ENCODE measurements around the gene ZNF45.

The ZNF45 gene

GRCh38 chr19:43934985-43935708 lies at the start of gene ZNF45:
ZNF45 (minus strand) TSS chr19:43935282; CDS start chr19:43922185, 13,097 bp downstream.
- H3K4me1 ChIP-seq (ENCODE audit: control insufficient read depth in 2 of 2, insufficient read depth in 2 of 2, low read length in 2 of 2), result peaks cover 12% of the 10 kb centered on the region in 2 donors
- H3K9ac ChIP-seq (ENCODE audit: low read depth in 1 of 2, low read length in 2 of 2), result peak within 1 kb of the TSS; percentile 84 to 87
- peak within 1 kb of the TSS; percentile 82 to 87 for H3K27ac ChIP-seq (ENCODE audit: low read depth in 2 of 2, low read length in 2 of 2)
- peak within 1 kb of the TSS; percentile 91 to 95 for H3K4me3 ChIP-seq (ENCODE audit: low read length in 2 of 2)
- H3K36me3 ChIP-seq (ENCODE audit: control insufficient read depth in 2 of 2, insufficient read depth in 2 of 2, low read length in 2 of 2), result peaks cover 10 to 18% of the 10 kb centered on the region in 2 donors
- H3K27me3 ChIP-seq (ENCODE audit: control insufficient read depth in 2 of 2, insufficient read depth in 2 of 2, low read length in 2 of 2), result no peaks in the 10 kb centered on the region
- no peaks in the 10 kb centered on the region for H3K9me3 ChIP-seq (ENCODE audit: control insufficient read depth in 2 of 2, low read length in 2 of 2)

GRCh38 chr19:43984687-43985000 lies 49.6 kb upstream of the ZNF45 start:
- no peak overlapping the region for H3K27ac ChIP-seq (ENCODE audit: low read depth in 2 of 2, low read length in 2 of 2)

DNA sequence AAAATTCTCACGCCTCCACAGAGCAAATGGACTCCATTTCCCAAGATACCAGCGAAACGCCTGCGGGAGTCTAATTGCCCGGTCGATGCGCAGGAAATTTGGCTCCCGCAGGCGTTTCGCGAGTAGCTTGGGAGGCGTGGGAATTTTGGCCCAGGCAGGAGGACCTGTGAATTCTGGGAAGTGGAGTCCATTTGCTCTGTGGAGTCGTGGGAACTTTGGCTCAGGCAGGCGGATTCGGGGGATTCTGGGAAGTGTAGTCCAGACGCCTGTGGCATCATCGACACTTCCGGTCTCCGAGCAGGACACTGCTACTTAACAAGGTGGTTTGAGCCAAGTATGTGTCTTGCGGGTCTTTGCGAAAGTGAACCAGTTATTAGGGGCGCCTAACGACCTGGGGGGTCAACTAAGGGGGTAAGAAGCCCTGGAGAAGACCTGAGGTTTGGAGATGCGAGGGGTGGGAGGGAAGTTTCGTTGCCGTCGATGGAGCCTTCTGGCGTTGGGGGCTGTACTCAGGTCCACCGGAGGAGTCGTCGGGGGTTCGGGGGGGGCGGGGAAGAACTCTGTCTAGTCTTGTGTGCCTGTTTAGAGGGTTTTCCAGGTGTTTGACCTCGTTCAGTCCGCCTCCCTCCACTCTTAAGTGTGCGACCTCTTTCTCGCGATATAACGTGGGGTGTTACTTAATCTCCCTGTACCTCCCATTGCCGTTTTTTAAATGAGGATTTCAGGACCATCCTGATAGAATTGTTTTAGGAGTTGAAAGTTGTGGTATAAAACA lies 49.0 kb upstream of the ZNF45 start, which contains the start of gene ZNF155:
ZNF155 (plus strand) TSS at position 277 of the 775 bp plus-strand sequence. CDS start 4,356 bp downstream, outside the sequence.
- H3K9ac ChIP-seq (ENCODE audit: low read depth in 1 of 2, low read length in 2 of 2), result peak within 1 kb of the TSS; percentile 77 to 81
- no peaks in the 10 kb centered on the region for H3K27me3 ChIP-seq (ENCODE audit: control insufficient read depth in 2 of 2, insufficient read depth in 2 of 2, low read length in 2 of 2)
- no peaks in the 10 kb centered on the region for H3K4me1 ChIP-seq (ENCODE audit: control insufficient read depth in 2 of 2, insufficient read depth in 2 of 2, low read length in 2 of 2)
- peak within 1 kb of the TSS; percentile 49 to 56 for H3K27ac ChIP-seq (ENCODE audit: low read depth in 2 of 2, low read length in 2 of 2)
- peak within 1 kb of the TSS; percentile 98 to 99 for H3K4me3 ChIP-seq (ENCODE audit: low read length in 2 of 2)
- peaks cover 0 to 10% of the 10 kb centered on the region in 2 donors for H3K9me3 ChIP-seq (ENCODE audit: control insufficient read depth in 2 of 2, low read length in 2 of 2)
- peaks cover 4 to 9% of the 10 kb centered on the region in 2 donors for H3K36me3 ChIP-seq (ENCODE audit: control insufficient read depth in 2 of 2, insufficient read depth in 2 of 2, low read length in 2 of 2)

More at GRCh38 chr19:43984687-43985000, 49.6 kb upstream of the ZNF45 start:
- Histone ChIP-seq H3K27me3 (ENCODE audit: control insufficient read depth in 2 of 2, insufficient read depth in 2 of 2, low read length in 2 of 2) (no peaks in the 10 kb centered on the region), H3K36me3 (ENCODE audit: control insufficient read depth in 2 of 2, insufficient read depth in 2 of 2, low read length in 2 of 2) (peaks cover 10 to 14% of the 10 kb centered on the region in 2 donors), H3K9ac (ENCODE audit: low read depth in 1 of 2, low read length in 2 of 2) (peak overlapping the region; percentile 60 to 77), H3K4me1 (ENCODE audit: control insufficient read depth in 2 of 2, insufficient read depth in 2 of 2, low read length in 2 of 2) (no peaks in the 10 kb centered on the region), H3K4me3 (ENCODE audit: low read length in 2 of 2) (peak overlapping the region; percentile 98 to 99), H3K9me3 (ENCODE audit: control insufficient read depth in 2 of 2, low read length in 2 of 2) (peaks cover 0 to 10% of the 10 kb centered on the region in 2 donors)

- Histone ChIP-seq H3K36me3 (ENCODE audit: control insufficient read depth in 2 of 2, insufficient read depth in 2 of 2, low read length in 2 of 2) (peaks cover 0 to 5% of the 10 kb centered on the region in 2 donors), H3K9me3 (ENCODE audit: control insufficient read depth in 2 of 2, low read length in 2 of 2) (peaks cover 0 to 10% of the 10 kb centered on the region in 2 donors), H3K9ac (ENCODE audit: low read depth in 1 of 2, low read length in 2 of 2) (no peak overlapping the region), H3K27ac (ENCODE audit: low read depth in 2 of 2, low read length in 2 of 2) (peak overlapping the region in 1 of 2 donors; percentile 56), H3K27me3 (ENCODE audit: control insufficient read depth in 2 of 2, insufficient read depth in 2 of 2, low read length in 2 of 2) (no peaks in the 10 kb centered on the region), H3K4me1 (ENCODE audit: control insufficient read depth in 2 of 2, insufficient read depth in 2 of 2, low read length in 2 of 2) (no peaks in the 10 kb centered on the region), H3K4me3 (ENCODE audit: low read length in 2 of 2) (peak overlapping the region; percentile 98 to 99)
These were observed 48.4 kb upstream of the ZNF45 start for GRCh38 chr19:43983544-43983911.

DNA sequence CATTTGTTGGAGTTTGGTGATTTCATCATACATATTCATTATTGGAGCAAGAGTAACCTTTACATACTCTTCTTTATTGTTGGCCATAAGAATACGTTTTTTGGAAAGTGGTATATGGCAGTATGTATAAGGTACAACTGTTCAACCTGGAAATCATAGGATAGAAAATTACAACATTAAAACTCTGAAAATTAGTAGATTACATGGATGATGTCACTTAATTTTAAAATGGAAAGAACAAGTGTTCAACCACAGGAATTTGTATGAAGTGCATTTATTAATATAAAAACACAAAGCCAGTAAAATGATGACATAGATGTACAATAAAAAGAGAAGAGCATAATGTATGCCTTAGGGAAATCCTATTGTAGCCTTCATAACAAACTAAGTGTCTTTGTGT lies 41.6 kb upstream of the ZNF45 start:
- Histone ChIP-seq H3K36me3 (ENCODE audit: control insufficient read depth in 2 of 2, insufficient read depth in 2 of 2, low read length in 2 of 2) (no peaks in the 10 kb centered on the region), H3K27me3 (ENCODE audit: control insufficient read depth in 2 of 2, insufficient read depth in 2 of 2, low read length in 2 of 2) (no peaks in the 10 kb centered on the region), H3K9ac (ENCODE audit: low read depth in 1 of 2, low read length in 2 of 2) (no peak overlapping the region), H3K27ac (ENCODE audit: low read depth in 2 of 2, low read length in 2 of 2) (no peak overlapping the region), H3K9me3 (ENCODE audit: control insufficient read depth in 2 of 2, low read length in 2 of 2) (peaks cover 13 to 35% of the 10 kb centered on the region in 2 donors), H3K4me3 (ENCODE audit: low read length in 2 of 2) (no peak overlapping the region), H3K4me1 (ENCODE audit: control insufficient read depth in 2 of 2, insufficient read depth in 2 of 2, low read length in 2 of 2) (no peaks in the 10 kb centered on the region)

DNA sequence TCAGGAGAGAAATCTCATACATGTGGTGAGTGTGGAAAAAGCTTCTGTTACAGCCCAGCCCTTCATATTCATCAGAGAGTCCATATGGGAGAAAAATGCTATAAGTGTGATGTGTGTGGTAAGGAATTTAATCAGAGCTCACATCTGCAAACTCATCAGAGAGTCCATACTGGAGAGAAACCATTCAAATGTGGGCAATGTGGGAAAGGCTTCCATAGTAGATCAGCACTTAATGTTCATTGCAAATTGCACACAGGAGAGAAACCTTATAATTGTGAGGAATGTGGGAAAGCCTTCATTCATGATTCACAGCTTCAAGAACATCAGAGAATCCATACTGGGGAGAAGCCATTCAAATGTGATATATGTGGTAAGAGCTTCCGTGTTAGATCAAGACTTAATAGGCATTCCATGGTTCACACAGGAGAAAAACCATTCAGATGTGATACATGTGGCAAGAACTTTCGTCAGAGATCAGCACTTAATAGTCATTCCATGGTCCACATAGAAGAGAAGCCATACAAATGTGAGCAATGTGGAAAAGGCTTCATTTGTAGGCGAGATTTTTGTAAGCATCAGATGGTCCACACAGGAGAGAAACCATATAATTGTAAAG lies 31.1 kb upstream of the ZNF45 start:
- H3K9me3 ChIP-seq (ENCODE audit: control insufficient read depth in 2 of 2, low read length in 2 of 2), result peaks cover 62% of the 10 kb centered on the region in 2 donors
- H3K4me1 ChIP-seq (ENCODE audit: control insufficient read depth in 2 of 2, insufficient read depth in 2 of 2, low read length in 2 of 2), result no peaks in the 10 kb centered on the region
- H3K27me3 ChIP-seq (ENCODE audit: control insufficient read depth in 2 of 2, insufficient read depth in 2 of 2, low read length in 2 of 2), result no peaks in the 10 kb centered on the region
- H3K36me3 ChIP-seq (ENCODE audit: control insufficient read depth in 2 of 2, insufficient read depth in 2 of 2, low read length in 2 of 2), result peaks cover 30 to 38% of the 10 kb centered on the region in 2 donors
- H3K27ac ChIP-seq (ENCODE audit: low read depth in 2 of 2, low read length in 2 of 2), result no peak overlapping the region
- H3K9ac ChIP-seq (ENCODE audit: low read depth in 1 of 2, low read length in 2 of 2), result no peak overlapping the region
- H3K4me3 ChIP-seq (ENCODE audit: low read length in 2 of 2), result peak overlapping the region in 1 of 2 donors; percentile 0

DNA sequence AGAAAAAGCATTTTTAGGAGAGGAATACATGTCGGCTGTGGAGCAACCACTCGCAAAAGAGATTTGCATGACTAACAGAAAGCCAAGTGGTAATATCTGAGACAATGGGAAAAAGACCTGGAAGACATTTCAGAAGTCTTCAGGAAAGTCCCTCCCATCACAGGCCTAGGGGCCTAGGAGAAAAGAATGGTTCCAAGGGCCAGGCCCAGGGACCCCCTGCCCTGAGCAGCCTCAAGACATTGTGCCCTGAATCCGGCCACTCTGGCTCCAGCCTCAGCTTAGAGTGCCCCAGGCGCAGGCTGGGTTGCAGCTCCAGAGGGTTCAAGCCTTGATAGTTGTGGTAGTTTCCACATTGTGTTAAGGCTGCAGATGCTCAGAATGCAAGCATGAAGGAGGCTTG lies 25.3 kb upstream of the ZNF45 start:
- peaks cover 13 to 18% of the 10 kb centered on the region in 2 donors for H3K36me3 ChIP-seq (ENCODE audit: control insufficient read depth in 2 of 2, insufficient read depth in 2 of 2, low read length in 2 of 2)
- no peaks in the 10 kb centered on the region for H3K4me1 ChIP-seq (ENCODE audit: control insufficient read depth in 2 of 2, insufficient read depth in 2 of 2, low read length in 2 of 2)
- H3K27me3 ChIP-seq (ENCODE audit: control insufficient read depth in 2 of 2, insufficient read depth in 2 of 2, low read length in 2 of 2), result no peaks in the 10 kb centered on the region
- H3K9me3 ChIP-seq (ENCODE audit: control insufficient read depth in 2 of 2, low read length in 2 of 2), result peaks cover 38 to 49% of the 10 kb centered on the region in 2 donors
- no peak overlapping the region for H3K9ac ChIP-seq (ENCODE audit: low read depth in 1 of 2, low read length in 2 of 2)
- no peak overlapping the region for H3K4me3 ChIP-seq (ENCODE audit: low read length in 2 of 2)
- no peak overlapping the region for H3K27ac ChIP-seq (ENCODE audit: low read depth in 2 of 2, low read length in 2 of 2)

- no peaks in the 10 kb centered on the region for H3K4me1 ChIP-seq (ENCODE audit: control insufficient read depth in 2 of 2, insufficient read depth in 2 of 2, low read length in 2 of 2)
- no peaks in the 10 kb centered on the region for H3K27me3 ChIP-seq (ENCODE audit: control insufficient read depth in 2 of 2, insufficient read depth in 2 of 2, low read length in 2 of 2)
- H3K9ac ChIP-seq (ENCODE audit: low read depth in 1 of 2, low read length in 2 of 2), result no peak overlapping the region
- H3K4me3 ChIP-seq (ENCODE audit: low read length in 2 of 2), result no peak overlapping the region
- peaks cover 26 to 40% of the 10 kb centered on the region in 2 donors for H3K9me3 ChIP-seq (ENCODE audit: control insufficient read depth in 2 of 2, low read length in 2 of 2)
- no peak overlapping the region for H3K27ac ChIP-seq (ENCODE audit: low read depth in 2 of 2, low read length in 2 of 2)
- H3K36me3 ChIP-seq (ENCODE audit: control insufficient read depth in 2 of 2, insufficient read depth in 2 of 2, low read length in 2 of 2), result peaks cover 0 to 4% of the 10 kb centered on the region in 2 donors
These were observed 22.8 kb upstream of the ZNF45 start for GRCh38 chr19:43957891-43958290.

DNA sequence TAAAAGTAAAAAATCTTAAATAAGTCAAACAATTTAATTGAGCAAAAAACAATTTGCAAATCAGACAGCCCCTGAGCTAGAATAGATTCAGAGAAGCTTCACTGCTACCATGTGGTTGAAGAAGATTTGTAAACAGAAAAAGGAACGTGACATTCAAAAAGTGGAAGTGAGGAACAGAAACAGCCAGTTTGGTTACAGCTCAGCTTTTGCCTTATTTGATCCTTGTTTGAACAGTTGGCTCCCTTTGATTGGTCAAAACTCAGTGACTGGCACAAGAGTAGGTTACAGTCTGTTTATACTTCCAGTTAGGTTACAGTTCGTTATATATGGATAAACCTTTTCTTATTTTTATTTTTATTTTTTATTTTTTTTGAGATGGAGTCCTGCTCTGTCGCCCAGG lies 21.7 kb upstream of the ZNF45 start:
- Histone ChIP-seq H3K27me3 (ENCODE audit: control insufficient read depth in 2 of 2, insufficient read depth in 2 of 2, low read length in 2 of 2) (no peaks in the 10 kb centered on the region), H3K4me3 (ENCODE audit: low read length in 2 of 2) (no peak overlapping the region), H3K27ac (ENCODE audit: low read depth in 2 of 2, low read length in 2 of 2) (no peak overlapping the region), H3K36me3 (ENCODE audit: control insufficient read depth in 2 of 2, insufficient read depth in 2 of 2, low read length in 2 of 2) (no peaks in the 10 kb centered on the region), H3K9ac (ENCODE audit: low read depth in 1 of 2, low read length in 2 of 2) (no peak overlapping the region), H3K9me3 (ENCODE audit: control insufficient read depth in 2 of 2, low read length in 2 of 2) (peaks cover 21 to 35% of the 10 kb centered on the region in 2 donors), H3K4me1 (ENCODE audit: control insufficient read depth in 2 of 2, insufficient read depth in 2 of 2, low read length in 2 of 2) (no peaks in the 10 kb centered on the region)
